Stimulated activated CD8-positive, alpha-beta memory T cell treated with anti-CD3 and anti-CD28 coated beads, Interleukin-2, amount 100 ng/mL, for 1 hour (primary cell): Measurements from ENCODE around the gene IQSEC3.

Experiments used
- DNase-seq, 2 donors: peaks; one replicate each; pipeline ENCODE4 v3.0.0-alpha.2; 2020; ENCODE audit warnings: low read depth in 2 of 2

Gene IQSEC3

DNA sequence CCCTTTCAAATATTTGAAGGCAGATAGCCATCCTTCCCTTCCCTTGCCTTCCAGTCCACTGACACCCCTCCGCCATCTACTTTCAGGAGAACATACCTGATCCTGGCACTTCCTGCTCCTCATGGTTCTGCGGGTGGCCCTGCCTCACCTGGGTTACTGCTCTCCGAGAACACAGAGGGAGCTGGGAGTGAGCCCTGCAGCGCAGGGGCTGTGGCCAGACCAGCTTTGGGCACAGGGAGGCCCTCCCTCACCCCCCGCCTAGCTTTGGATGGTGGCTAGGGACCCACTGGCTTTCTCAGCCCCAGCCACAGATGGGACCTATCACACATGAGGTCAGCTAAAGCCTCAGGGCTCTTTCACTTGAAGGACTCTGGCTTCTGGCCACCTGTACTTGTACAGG, 12.4 kb downstream of the IQSEC3 start:
- no peak for DNase-seq

DNA sequence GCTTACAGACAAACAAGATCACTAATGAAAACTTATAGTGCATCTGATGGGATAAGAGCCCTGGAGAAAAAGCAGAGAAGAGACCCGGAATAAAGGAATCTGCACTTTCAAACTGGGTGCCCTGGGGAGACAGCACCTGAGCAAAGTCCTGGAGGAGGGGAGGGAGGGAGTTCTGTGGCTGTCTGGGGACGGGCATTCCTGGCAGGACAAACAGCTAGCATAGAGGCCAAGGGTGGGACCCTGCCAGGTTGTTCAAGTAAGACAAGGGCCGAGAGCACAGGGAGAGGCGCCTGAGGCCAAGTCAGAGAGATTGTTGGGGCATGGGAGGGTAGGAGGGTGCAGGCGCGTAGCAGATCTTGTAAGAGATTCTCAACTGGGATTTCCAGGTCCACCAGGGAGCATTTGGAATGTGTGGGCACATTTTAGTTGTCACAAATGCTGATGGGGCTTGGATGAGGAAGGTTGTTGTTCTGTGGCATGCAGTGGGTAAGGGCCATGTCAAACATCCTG, 14.2 kb downstream of the IQSEC3 start:
- no peak for DNase-seq

DNA sequence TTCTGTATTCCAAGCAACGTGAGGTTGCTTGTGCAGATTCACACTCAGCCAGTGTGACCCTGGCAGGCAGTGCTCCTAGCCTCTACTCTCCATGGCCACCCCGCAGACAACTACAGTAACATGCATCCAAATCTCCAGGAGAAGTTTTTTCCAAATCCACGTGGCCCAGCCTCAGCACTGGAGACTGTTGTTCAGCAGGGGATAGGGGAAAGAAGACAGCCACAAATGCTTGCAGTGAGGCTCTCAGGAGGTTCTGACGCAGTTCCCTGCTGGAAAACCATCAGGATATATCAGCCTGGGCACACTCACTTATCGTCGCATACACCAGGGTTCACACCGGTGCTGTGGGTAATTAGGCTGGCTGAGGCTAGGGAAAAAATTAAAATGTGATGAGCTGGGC, 16.2 kb downstream of the IQSEC3 start:
- no peak for DNase-seq

DNA sequence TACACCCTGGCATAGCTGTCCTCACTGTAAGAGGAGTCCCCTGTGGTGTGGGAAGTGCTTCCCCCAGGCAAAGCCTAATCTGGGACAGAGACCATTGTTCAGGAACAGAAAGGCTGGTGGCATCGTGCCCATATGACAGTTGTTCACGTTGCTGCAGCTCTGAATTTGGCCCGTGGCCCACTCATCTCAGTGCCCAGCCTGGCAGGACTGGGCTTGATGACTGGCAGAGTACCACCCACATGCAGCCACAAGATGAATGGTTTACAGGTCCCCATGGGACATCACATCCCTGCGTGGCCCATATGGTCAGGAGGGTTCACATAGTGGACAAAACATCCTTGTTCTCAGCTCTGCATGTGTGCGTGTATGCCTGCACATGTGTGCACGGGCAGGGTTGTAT, 17.5 kb downstream of the IQSEC3 start:
- no peak for DNase-seq

DNA sequence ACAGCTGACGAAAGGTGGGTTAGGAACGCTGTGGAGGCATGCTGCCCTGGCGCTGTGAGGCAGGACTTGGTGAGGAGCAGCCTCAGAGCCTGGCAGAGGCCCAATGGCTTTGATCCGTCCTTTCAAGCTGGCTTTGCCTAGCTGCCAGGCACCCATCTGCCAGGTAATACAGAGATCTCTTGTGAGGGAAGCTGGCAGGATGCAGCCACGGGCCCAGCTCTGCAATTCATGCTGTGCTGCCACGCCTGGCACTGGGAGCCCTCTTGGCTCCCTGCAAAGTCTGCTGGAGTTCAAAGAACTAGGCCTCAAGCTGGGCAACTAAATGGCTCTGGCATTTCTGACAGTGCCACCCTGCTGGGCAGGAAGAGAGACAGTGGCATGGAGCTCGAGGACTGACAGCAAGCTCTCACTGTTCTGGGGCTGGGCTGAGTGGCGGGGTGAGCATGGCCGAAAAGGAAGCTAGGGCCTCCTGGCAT, 18.7 kb downstream of the IQSEC3 start:
- DNase-seq = no peak

DNA sequence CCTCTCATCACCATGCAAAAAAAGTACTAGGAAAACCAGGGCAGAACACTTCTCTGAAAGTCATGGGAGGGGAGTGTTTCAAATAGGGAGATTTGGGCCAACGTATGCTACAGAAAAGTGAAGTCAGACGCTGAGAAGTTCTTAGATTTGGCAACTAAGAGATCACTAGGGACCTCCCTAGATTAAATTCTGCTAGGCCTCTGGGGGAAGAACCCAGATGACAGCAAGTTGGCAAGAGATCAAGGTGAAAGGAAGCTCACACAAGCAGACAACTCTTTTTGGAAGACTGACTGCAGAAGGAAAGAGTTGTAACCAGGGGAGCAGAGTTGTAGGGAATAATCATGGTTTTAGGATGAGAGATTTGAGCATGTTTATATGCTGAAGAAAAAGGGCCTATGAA, 20.7 kb downstream of the IQSEC3 start:
- DNase-seq = no peak

DNA sequence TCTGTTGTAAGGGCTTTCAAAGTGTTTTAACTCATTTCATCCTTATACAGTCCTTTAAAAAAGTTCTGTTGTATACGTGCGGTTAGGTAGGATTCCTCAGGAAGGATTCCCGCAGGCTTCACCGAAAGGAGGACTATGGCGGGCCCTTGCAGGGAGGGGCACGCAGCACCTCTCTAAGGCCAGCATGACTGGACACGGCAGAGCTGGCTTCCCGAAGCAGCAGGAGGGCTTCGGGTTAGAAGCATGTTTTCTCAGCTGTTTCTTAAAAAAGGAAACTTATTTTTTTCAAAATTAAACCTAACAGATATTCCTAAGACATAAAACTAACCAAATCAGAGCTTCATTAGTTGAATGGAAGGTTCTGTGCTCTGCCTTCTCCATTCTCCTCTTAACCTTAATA, 21.3 kb downstream of the IQSEC3 start:
- DNase-seq = no peak

DNA sequence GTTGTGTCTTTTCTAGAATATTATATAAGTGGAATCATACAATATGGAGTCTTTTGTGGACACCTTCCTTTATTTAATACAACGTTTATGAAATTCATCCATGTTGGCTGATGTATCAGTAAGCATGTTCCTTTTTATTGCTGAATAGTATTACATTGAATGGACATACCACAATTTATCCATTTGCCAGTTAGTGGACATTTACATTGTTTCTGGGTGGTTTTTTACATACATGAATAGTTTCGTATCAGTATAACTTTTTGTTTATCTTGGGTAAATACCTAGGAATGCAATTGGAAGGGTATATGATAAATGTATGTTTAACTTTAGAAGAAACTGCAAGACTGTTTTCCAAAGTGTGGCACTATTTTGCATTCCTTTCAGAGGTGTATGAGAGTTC, 23.1 kb downstream of the IQSEC3 start:
- DNase-seq = no peak

DNA sequence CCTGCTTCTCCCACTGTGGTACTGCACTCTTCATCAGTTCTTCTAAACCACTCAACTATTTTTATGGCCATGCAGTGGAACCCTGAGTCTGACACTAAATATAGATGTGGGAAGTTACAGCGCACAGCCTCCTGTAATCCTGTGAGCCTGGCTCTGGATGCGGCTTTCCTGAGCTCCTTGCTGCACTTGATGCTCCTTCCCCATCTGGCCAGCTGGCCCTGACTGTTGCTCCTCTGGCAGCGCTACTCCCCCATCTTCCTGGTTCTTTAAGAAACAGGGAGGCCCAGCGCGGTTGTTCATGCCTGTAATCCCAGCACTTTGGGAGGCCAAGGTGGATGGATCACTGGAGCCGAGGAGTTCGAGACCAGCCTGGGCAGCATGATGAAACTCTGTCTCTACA, 24.6 kb downstream of the IQSEC3 start:
- no peak for DNase-seq

DNA sequence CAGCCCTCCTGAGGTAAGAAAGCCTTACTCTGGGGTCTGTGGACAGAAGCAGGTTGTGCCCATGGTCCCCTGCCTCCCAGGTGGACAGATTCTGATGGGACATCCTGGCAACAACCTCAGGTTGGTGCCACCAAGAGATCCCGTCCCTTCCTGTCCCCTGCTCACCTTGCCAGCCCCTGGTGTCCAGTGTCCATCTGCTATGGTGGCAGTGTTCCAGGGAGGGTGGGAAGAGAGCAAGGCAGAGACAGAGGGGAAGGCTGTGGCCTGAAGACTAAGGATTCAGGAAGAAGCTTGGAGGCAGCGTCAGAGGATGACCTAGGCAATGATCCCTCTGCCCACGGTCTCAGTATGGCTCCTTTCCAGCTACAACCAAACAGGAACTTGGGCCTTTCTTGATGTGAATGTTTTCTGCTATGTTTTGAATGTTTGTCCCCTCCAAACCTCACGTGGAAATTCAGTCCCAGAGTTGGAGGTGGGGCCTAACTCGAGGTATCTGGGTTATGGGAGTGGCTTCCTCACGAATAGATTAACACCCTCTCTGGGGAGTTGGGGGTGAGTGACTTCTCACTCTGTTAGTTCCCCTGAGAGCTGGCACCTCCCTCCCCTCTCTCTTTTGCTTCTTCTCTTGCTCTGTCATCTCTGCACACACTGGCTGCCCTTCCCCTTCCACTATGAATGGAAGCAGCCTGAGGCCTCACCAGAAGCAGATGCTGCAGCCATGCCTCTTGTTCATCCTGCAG, 26.9 kb downstream of the IQSEC3 start:
- no peak for DNase-seq

DNA sequence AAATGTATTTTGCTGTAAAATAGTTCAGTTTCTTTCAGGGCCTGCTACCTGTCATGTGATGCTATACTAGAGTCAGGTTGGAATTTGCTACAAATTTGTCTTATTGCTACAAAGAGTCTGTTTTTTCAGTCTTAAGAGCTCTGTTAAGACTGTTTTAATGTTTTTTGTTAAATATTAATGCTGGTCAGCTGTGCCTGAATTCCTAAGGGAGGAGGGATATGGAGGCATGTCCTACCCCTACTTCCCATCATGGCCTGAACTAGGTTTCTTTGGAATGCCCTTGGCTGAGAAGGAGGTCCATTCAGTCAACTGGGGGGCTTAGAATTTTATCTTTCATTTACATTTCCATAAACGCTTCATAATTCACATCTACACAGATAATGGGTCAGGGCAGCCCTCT, 30.0 kb downstream of the IQSEC3 start:
- no peak for DNase-seq

DNA sequence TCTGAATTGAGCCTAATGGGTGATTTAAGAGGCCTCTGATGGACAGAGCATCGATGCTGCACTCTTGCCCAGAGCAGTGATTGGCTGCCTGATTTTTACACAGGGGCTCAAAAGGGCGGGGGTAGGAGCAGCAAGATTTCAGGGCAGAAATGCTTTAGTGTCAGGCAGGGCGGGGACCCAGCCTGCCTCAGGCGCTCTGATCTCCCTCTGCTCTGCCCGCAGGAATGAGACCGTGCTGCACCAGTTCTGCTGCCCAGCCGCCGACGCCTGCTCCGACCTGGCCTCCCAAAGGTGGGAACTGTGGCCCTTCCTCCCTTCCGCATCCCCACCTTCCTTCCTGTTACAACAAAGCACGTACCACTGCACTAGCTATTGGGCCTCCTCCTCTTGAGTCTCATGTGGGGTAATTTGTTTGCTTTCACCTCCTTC, 32.4 kb downstream of the IQSEC3 start:
- no peak for DNase-seq

DNA sequence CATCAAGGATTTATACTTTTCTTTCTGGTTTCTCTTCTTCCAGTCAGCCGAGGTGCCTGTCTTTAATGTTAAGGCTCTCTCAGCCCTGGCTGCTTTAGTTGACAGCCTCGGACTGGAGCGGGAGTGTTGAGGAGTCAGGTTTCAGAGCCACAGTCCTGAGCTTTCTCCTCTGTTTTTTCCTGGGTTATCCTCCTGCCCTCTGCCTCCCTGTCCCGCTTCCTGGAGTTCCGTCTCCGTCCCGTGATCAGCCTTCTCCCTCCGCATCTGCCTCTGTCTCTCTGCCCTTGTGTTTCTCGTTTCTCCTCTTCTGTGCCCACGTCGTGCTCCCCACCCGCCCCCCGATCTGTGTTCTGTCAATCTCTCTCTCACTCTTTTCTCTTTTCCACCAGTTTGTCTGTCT, 33.0 kb downstream of the IQSEC3 start:
- no peak for DNase-seq

DNA sequence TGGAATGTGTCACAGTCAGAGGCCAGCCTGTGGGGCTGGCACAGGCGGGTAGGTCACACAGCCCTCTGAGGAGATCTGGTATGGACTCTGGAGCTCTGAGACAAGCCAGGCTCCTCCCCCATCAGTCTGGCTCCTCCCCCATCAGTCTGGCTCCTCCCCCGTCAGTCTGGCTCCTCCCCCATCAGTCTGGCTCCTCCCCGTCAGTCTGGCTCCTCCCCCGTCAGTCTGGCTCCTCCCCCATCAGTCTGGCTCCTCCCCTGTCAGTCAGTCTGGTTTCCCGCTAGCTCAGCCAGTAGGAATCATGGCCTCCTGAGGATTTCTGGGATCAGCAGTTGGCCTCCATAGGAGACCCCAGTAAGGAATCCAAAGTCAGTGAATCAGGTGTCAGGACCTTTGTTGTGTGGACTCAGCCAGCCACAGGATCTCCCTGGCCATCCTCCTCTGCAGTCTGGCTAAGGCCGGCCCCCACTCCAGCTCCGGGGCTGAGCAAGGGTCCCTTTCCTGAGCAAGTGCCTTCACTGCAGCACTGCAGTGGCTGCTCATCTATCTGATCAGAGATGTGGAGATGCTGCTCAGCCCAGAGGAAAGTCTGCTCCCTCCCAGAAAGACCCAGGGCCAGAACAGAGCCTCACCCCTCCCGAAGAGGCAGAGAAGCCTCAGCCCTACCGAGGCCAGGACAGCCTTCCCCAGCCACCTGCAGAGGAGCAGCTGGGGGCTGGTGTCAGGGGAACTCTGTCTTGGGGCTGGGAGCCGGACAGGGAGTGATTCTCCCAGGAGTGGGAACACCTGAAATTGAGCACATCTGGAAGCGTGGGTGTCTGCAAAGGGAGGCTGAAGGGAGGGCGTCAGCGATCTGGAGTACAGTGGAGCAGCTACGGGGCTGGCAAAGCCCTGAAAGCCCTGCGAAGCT, 35.7 kb downstream of the IQSEC3 start:
- DNase-seq = no peak

DNA sequence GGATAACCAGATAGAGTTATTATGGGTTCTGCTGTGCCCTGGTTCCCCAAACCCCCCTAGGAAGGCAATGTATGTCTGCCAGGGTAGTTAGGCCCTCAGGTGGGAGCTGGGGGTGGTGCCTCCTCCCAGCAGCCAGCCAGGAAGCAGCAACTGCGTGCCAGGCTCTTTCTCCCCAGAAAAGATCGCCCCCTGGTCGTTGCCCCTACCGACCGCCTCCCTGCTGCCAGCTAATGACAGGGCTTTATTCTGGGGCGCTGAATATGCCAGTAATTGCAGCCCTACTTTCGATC, 36.3 kb downstream of the IQSEC3 start:
- DNase-seq = no peak

DNA sequence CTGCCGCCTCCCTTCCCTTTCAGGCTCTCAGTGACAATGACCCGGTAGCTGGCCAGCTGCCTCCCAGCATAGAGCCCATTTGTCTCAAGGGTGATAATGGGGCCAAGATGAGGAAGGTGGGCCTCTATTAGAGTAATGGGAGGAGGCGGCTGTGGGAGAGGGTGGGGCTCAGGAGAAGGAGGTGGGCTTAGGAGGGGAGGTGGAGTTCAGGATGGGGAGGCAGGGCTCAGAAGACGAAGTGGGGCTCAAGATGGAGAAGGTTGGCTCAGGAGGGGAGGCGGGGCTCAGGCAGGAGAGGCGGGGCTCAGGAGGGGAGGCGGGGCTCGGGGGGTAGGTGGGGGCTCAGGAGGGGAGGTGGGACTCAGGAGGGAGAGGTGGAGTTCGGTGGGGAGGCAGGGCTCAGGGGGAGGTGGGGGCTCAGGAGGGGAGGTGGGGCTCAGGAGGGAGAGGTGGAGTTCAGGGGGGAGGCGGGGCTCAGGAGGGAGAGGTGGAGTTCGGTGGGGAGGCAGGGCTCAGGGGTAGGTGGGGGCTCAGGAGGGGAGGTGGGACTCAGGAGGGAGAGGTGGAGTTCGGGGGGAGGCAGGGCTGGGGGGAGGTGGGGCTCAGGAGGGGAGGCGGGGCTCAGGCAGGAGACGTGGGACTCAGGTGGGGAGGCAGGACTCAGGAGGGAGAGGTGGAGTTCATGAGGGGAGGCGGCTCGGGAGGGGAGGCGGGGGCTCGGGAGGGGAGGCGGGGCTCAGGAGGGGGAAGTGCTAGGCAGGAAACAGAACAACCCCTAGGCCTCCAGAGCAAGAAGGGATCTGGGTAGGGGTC, 36.8 kb downstream of the IQSEC3 start:
- no peak for DNase-seq

DNA sequence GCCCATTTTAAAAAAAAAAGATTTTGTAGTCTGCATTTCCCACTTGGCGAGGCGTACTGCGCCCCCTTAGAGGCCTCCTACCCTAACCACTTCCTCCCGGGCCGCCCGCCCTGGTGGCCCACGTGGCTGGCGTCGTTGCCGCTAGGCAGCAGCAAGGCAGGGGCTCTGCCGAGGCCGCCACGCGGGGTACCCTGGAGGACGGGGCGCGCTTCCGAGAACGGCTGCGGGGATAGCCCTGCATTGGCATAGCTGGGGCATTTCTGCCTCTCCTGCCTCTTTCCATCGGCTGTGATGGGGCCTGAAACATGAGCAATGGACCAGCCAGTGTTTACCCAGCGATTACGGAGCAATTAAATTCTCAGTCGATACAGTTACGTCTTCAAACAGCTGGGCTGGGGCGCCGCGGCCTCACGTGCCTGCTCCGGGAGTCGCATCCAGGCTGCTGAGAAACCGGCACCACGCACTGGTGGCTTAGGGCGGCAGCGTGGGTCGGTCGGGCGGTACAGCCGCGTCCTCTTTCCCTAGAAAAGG, 38.0 kb downstream of the IQSEC3 start:
- no peak for DNase-seq

DNA sequence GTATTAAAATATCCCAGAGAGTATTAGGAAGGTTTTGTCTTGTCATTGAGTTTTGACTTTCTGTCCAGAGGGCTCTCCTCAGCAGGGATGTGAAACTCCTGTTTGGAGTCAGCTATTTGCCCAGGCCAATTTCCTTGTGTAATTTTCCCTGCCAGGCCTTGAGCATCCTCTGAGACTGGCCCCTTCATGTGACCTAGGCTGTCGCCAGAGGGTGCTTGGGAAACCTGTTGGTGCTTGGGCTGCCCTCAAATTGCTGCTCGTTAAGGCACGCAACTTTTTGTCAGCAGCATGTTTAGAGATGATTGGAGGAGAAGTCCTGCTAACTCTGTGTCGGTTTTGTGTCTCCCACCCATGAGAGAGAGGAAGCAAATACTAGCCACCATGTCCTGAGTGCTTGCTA, 39.1 kb downstream of the IQSEC3 start:
- DNase-seq = no peak

DNA sequence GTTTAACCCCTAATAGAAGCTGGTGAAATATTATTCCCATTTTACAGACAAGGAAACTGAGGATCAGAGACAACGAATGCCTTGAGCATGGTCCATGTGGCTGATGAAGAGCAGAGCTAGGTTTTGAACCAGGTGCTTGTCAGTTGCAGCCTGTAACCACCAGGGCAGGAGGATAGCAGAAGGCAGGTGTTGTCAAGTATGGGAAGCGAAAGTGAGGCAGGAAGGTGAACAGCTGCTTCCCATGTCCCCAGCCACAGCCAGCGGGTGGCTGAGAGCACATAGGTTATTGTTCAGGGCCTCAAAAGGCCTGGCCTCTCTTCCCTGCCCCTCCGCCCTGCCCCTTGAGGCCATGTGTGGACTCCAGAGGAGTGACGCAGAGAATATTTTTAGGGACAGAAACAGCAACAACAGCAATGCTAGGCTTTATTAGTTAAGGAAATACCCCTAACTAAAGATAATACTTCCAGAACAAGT, 39.6 kb downstream of the IQSEC3 start:
- no peak for DNase-seq

DNA sequence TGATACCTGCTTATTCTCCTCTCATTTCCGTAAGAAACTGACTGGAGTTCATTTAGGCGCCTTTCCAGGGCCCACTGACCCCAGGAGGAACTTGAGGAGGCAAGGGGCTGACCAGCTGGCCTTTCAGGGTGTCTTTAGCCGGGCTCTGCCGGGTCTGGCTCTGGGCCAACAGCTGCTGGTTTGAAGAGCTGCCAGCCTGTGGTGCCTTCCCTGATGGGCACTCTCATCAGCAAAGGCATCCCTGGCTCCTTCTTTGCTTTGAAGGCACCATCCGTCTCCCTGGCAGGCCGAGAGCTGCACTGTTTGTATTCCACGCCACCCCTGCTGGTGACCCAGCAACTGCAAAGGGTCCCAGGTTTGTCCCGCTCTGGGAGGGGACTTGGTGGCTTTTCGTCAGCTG, 42.0 kb downstream of the IQSEC3 start:
- no peak for DNase-seq

DNA sequence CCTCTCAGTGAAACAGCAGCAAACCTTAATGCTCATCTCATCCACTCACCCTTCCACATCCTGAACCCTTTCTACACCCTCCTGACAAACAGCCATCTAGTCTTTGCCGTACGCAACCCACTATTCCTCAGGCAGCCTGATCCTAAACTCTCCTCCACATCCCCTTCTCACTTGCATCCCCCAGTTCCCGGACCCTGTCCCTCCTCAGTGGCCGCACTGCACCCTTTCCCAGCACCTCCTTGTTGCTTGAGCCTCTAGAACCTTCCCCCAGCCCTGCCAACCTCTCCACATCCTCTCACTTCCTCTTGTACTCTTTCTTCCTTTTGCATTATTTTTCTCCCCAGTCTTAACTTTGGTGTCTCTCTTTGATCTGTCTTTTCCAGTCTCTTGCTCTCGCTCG, 42.9 kb downstream of the IQSEC3 start:
- no peak for DNase-seq

DNA sequence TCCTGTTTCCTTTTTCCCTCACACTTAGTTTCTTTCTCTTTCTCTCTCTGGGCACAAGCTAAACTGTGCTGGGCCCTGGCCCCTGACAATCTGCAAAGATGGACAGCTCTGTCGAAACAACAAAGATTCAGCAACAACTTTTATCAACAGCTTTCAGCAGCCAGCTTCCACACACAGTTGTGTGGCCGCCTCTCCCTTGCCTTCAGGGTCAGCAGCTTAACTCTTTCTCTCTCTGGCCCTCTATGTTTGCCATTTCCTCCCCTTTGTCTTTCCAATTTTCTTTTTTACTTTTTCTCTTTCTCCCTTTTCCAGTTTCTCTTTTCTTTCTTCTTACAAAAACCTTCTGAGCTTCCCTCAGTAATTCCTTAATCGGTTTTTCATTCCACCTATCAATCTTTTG, 43.3 kb downstream of the IQSEC3 start:
- no peak for DNase-seq
